Thoracic aorta (tissue), 2 donors: ENCODE data around the gene ADARB2. TPM values are rescaled to one million over a fixed set of nuclear protein-coding genes. Genes with fewer than 3 reads are reported as not detected.

Source experiments
- ATAC-seq: fragments of 150-250 bp; one replicate; pipeline ENCODE4 v1.8.0; 2017; ENCODE audit warnings: low read depth; ENCODE audit not compliant: insufficient number of reproducible peaks, low FRiP score
- DNase-seq: peaks from one replicate; pipeline ENCODE4 v3.0.0-alpha.2; 2020; ENCODE audit warnings: low spot score
- H3K27ac ChIP-seq, 2 donors: fragments of 200-600 bp; sonication (generic); 1 replicate in 1 of 2; 2 replicates in 1 of 2; pipeline ENCODE4 v1.5.1; 2016; ENCODE audit warnings: mild to moderate bottlenecking in 2 of 2, moderate library complexity in 2 of 2
- H3K27me3 ChIP-seq: fragments of 200-600 bp; sonication (generic); replicated peaks from 2 replicates; pipeline ENCODE4 v1.6.0; 2016; ENCODE audit warnings: mild to moderate bottlenecking; ENCODE audit not compliant: insufficient read depth
- H3K36me3 ChIP-seq: fragments of 200-600 bp; sonication (generic); one replicate; pipeline ENCODE4 v1.5.1; 2016
- H3K4me1 ChIP-seq, 2 donors: fragments of 200-600 bp; sonication (generic); 1 replicate in 1 of 2; 2 replicates in 1 of 2; pipeline versions ENCODE4 v1.5.1 to v1.6.0; 2016; ENCODE audit warnings: low read depth in 2 of 2, mild to moderate bottlenecking in 1 of 2; ENCODE audit not compliant: control insufficient read depth in 1 of 2
- H3K4me3 ChIP-seq: fragments of 200-600 bp; sonication (generic); 2 replicates; pipeline ENCODE4 v1.5.1; 2016; ENCODE audit warnings: mild to moderate bottlenecking
- H3K9me3 ChIP-seq: fragments of 200-600 bp; sonication (generic); 2 replicates; pipeline ENCODE4 v1.5.1; 2016
- total RNA-seq, 2 donors: library from RNA; depleted of rRNA; stranded (reverse); fragments of >200 nt; gene quantifications; one replicate each; pipeline versions ENCODE4 v1.1.0 to v1.2.3, GENCODE V29; 2016
- TF ChIP-seq, protein P1 (sequence below): fragments of 200-600 bp; sonication (generic); IDR thresholded peaks from one replicate; pipeline ENCODE4 v1.5.1; 2019; ENCODE audit warnings: antibody characterized with exemption

Gene ADARB2
- total RNA-seq, 2 donors from 2014 or later, result 0.71 to 3.1 TPM

DNA sequence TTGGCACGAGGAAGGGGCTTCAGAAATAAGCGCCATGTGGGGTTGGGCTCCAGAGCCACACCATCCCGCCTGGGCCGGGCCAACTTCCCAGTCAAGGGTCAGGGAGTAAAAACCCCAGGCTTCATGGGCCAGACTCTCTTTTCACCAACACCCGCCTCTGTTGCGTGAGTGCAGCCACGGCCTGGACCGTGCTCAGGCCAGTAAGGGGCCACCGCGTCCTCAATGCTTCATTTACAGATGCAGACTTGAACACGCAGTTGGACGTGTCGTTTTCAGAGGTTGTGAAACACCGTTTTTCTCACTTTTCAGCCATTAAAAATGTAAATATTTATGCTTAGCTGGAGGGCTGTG, 520.1 kb downstream of the ADARB2 start:
- H3K36me3 ChIP-seq, result no peaks in the 10 kb centered on the region
- TF ChIP-seq, protein P1, sequence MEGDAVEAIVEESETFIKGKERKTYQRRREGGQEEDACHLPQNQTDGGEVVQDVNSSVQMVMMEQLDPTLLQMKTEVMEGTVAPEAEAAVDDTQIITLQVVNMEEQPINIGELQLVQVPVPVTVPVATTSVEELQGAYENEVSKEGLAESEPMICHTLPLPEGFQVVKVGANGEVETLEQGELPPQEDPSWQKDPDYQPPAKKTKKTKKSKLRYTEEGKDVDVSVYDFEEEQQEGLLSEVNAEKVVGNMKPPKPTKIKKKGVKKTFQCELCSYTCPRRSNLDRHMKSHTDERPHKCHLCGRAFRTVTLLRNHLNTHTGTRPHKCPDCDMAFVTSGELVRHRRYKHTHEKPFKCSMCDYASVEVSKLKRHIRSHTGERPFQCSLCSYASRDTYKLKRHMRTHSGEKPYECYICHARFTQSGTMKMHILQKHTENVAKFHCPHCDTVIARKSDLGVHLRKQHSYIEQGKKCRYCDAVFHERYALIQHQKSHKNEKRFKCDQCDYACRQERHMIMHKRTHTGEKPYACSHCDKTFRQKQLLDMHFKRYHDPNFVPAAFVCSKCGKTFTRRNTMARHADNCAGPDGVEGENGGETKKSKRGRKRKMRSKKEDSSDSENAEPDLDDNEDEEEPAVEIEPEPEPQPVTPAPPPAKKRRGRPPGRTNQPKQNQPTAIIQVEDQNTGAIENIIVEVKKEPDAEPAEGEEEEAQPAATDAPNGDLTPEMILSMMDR, result no peak
- DNase-seq, result no peak

DNA sequence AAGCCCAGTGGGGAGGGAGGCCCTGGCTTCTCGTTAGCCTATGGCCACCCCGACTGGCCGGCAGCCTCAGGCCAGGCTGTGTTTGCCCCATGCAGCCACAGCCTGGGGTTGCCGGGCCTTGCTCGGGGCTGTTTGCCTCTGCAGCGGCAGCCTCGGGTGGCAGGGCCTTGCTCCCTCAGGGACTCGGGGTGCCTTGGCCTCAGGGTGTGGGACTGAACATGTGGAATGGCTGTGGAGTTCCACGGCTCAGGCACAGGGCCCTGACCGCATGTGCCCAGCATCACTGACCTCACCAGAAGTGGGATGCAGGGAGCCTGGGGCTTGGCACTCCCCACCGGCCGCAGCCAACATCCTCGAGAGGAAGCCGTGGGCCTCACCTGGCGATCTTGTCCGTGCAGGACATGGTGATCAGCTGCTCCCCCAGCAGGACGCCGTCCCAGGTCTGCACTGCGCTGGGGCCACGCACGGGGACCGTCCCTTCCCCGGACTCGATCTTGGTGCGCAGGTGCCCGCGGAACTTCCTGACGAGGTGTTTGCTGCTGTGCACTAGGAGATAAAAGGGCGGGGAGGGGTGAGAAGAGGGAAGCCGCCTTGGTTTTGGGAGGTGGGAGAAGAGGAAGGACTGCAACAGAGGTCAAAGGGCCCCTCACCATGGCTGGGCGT, 520.6 kb downstream of the ADARB2 start:
- Histone ChIP-seq H3K27ac (no peak overlapping the region), H3K36me3 (no peaks in the 10 kb centered on the region), H3K27me3 (no peaks in the 10 kb centered on the region), H3K4me1 (no peaks in the 10 kb centered on the region), H3K9me3 (no peaks in the 10 kb centered on the region), H3K4me3 (no peak overlapping the region)
- DNase-seq (no peak), ATAC-seq (no peak)
- TF ChIP-seq, protein P1, result no peak

More for the DNA sequence above, 520.1 kb downstream of the ADARB2 start:
- H3K4me3 ChIP-seq, result no peak overlapping the region
- H3K27me3 ChIP-seq, result no peaks in the 10 kb centered on the region
- no peaks in the 10 kb centered on the region for H3K9me3 ChIP-seq
- no peak overlapping the region for H3K27ac ChIP-seq
- no peaks in the 10 kb centered on the region for H3K4me1 ChIP-seq
- ATAC-seq, result no peak

- ATAC-seq, result no peak
- no peaks in the 10 kb centered on the region for H3K4me1 ChIP-seq
- no peak overlapping the region for H3K4me3 ChIP-seq
- no peaks in the 10 kb centered on the region for H3K27me3 ChIP-seq
- no peaks in the 10 kb centered on the region for H3K36me3 ChIP-seq
- no peaks in the 10 kb centered on the region for H3K9me3 ChIP-seq
- no peak for DNase-seq
- TF ChIP-seq, protein P1, result no peak
- H3K27ac ChIP-seq, result no peak overlapping the region
Observed at GRCh38 chr10:1215862-1216573, 521.3 kb downstream of the ADARB2 start.

- Histone ChIP-seq H3K27ac (no peak overlapping the region), H3K4me1 (no peaks in the 10 kb centered on the region), H3K9me3 (no peaks in the 10 kb centered on the region), H3K4me3 (no peak overlapping the region), H3K36me3 (no peaks in the 10 kb centered on the region), H3K27me3 (no peaks in the 10 kb centered on the region)
- TF ChIP-seq, protein P1, result no peak
- DNase-seq, result no peak
- ATAC-seq, result no peak
Observed at GRCh38 chr10:1214882-1215540, 522.3 kb downstream of the ADARB2 start.

DNA sequence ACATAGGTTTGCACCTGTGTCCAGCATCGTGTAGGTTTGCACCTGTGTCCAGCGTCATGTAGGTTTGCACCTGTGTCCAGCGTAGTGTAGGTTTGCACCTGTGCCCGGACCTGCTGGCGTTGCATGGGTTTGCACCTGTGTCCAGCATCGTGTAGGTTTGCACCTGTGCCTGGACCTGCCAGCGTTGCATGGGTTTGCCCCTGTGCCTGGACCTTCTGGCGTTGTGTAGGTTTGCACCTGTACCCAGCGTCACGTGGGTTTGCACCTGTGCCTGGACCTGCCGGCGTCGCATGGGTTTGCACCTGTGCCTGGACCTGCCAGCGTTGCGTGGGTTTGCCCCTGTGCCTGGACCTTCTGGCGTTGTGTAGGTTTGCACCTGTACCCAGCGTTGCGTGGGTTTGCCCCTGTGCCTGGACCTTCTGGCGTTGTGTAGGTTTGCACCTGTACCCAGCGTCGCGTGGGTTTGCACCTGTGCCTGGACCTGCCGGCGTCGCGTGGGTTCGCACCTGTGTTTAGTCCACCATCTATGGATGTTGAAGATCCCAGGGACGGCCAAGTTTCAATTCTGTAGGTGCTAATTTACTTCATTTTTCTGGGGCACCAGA, 523.2 kb downstream of the ADARB2 start:
- H3K4me3 ChIP-seq, result no peak overlapping the region
- ATAC-seq (no peak), DNase-seq (no peak)
- no peaks in the 10 kb centered on the region for H3K9me3 ChIP-seq
- no peaks in the 10 kb centered on the region for H3K27me3 ChIP-seq
- no peak overlapping the region for H3K27ac ChIP-seq
- H3K4me1 ChIP-seq, result no peaks in the 10 kb centered on the region
- H3K36me3 ChIP-seq, result no peaks in the 10 kb centered on the region
- TF ChIP-seq, protein P1, result no peak
